Neural cell (in vitro differentiated cells): ENCODE results near the gene PLEKHA5. TPM values are rescaled to one million over a fixed set of nuclear protein-coding genes. Genes with fewer than 3 reads are reported as not detected.

Experiments used
- H2AFZ ChIP-seq: fragments of 200-600, 300-800 bp; sonication (generic), shearing (Covaris generic); 2 replicates; pipeline ENCODE4 v1.6.0; 2014; ENCODE audit warnings: low read depth, mild to moderate bottlenecking, antibody characterized with exemption, low read length, moderate library complexity
- H3F3A ChIP-seq: fragments of 200-600 bp; shearing (Covaris generic); 2 replicates; pipeline ENCODE4 v1.6.1; 2016; ENCODE audit warnings: mild to moderate bottlenecking, moderate library complexity, mixed read lengths, antibody characterized with exemption, low read length; ENCODE audit not compliant: insufficient read depth, poor library complexity, severe bottlenecking
- H3K27ac ChIP-seq: fragments of 200-600, 300-800 bp; sonication (generic), shearing (Covaris generic); 2 replicates; pipeline ENCODE4 v1.5.1; 2014; ENCODE audit warnings: mild to moderate bottlenecking, low read length, moderate library complexity
- H3K27me3 ChIP-seq: fragments of 300-800, 200-600 bp; sonication (generic), shearing (Covaris generic); 2 replicates; pipeline ENCODE4 v1.6.0; 2014; ENCODE audit warnings: mild to moderate bottlenecking, low read depth, low read length, moderate library complexity; ENCODE audit not compliant: insufficient read depth
- H3K36me3 ChIP-seq: fragments of 300-800, 200-600 bp; sonication (generic), shearing (Covaris generic); 2 replicates; pipeline ENCODE4 v1.5.1; 2014; ENCODE audit warnings: mild to moderate bottlenecking, antibody characterized with exemption, low read length, moderate library complexity; ENCODE audit not compliant: insufficient read depth
- H3K4me2 ChIP-seq: fragments of 300-800, 200-600 bp; sonication (generic), shearing (Covaris generic); 2 replicates; pipeline ENCODE4 v1.6.0; 2014; ENCODE audit warnings: mild to moderate bottlenecking, low read length
- H3K4me3 ChIP-seq: fragments of 300-800, 200-600 bp; sonication (generic), shearing (Covaris generic); 2 replicates; pipeline ENCODE4 v1.5.1; 2014; ENCODE audit warnings: mild to moderate bottlenecking, low read length, moderate library complexity
- H3K79me2 ChIP-seq: fragments of 200-600 bp; shearing (Covaris generic); replicated peaks from 2 replicates; pipeline ENCODE4 v1.6.0; 2014; ENCODE audit warnings: mild to moderate bottlenecking, low read length, moderate library complexity; ENCODE audit not compliant: insufficient read depth
- H3K9ac ChIP-seq: fragments of 300-800, 200-600 bp; sonication (generic), shearing (Covaris generic); 2 replicates; pipeline ENCODE4 v1.6.1; 2016; ENCODE audit warnings: mild to moderate bottlenecking, low read length, mixed read lengths
- H3K9me2 ChIP-seq: fragments of 200-600 bp; shearing (Covaris generic); 2 replicates; pipeline ENCODE4 v1.6.1; 2016; ENCODE audit warnings: mild to moderate bottlenecking, low read length, mixed read lengths; ENCODE audit not compliant: insufficient read depth
- H3K9me3 ChIP-seq: fragments of 200-600, 300-800 bp; sonication (generic), shearing (Covaris generic); 2 replicates; pipeline ENCODE4 v1.6.1; 2016; ENCODE audit warnings: mild to moderate bottlenecking, mixed run types, low read length, moderate library complexity, mixed read lengths
- H4K20me1 ChIP-seq: fragments of 200-600 bp; shearing (Covaris generic); 2 replicates; pipeline ENCODE4 v1.6.1; 2016; ENCODE audit warnings: mild to moderate bottlenecking, mixed run types; ENCODE audit not compliant: insufficient read depth
- EP300 ChIP-seq: fragments of 450-650 bp; conservative IDR thresholded peaks from 2 replicates; pipeline ENCODE4 v1.6.1; 2014; ENCODE audit warnings: antibody characterized with exemption, mild to moderate bottlenecking, moderate library complexity; ENCODE audit not compliant: poor library complexity, severe bottlenecking
- EZH2 ChIP-seq: fragments of 200-600, 300-800 bp; shearing (Covaris generic), sonication (generic); IDR thresholded peaks from 2 replicates; pipeline ENCODE4 v1.6.1; 2014; ENCODE audit warnings: antibody characterized with exemption, low read length, borderline replicate concordance, mild to moderate bottlenecking; ENCODE audit not compliant: insufficient read depth, poor library complexity, severe bottlenecking
- MXI1 ChIP-seq: fragments of 450-650 bp; conservative IDR thresholded peaks from 2 replicates; pipeline ENCODE4 v1.6.1; 2014; ENCODE audit warnings: antibody characterized with exemption, mild to moderate bottlenecking; ENCODE audit not compliant: poor library complexity, severe bottlenecking
- POLR2AphosphoS5 ChIP-seq: IDR thresholded peaks from 2 replicates; pipeline ENCODE4 v1.6.1; 2012
- RAD21 ChIP-seq: fragments of 450-650 bp; conservative IDR thresholded peaks from 2 replicates; pipeline ENCODE4 v1.6.1; 2014; ENCODE audit warnings: antibody characterized with exemption, mild to moderate bottlenecking, moderate library complexity
- SMC3 ChIP-seq: fragments of 450-650 bp; conservative IDR thresholded peaks from 2 replicates; pipeline ENCODE4 v1.6.1; 2014; ENCODE audit warnings: antibody characterized with exemption, mild to moderate bottlenecking, moderate library complexity; ENCODE audit not compliant: poor library complexity
- TAF1 ChIP-seq: IDR thresholded peaks from 2 replicates; pipeline ENCODE4 v1.6.1; 2012; ENCODE audit warnings: low read depth
- polyA plus RNA-seq: library from polyadenylated mRNA; depleted of rRNA; stranded (reverse); fragments of >200 nt; gene quantifications from 2 replicates; pipeline ENCODE4 v1.2.3, GENCODE V29; 2014
- TF ChIP-seq, protein P1 (sequence below): IDR thresholded peaks from 2 replicates; pipeline ENCODE4 v1.6.1; 2012; ENCODE audit warnings: borderline replicate concordance
- TF ChIP-seq, protein P2 (sequence below): fragments of 450-650 bp; IDR thresholded peaks from 2 replicates; pipeline ENCODE4 v1.5.1; 2014; ENCODE audit warnings: antibody characterized with exemption, mild to moderate bottlenecking, moderate library complexity; ENCODE audit not compliant: poor library complexity, severe bottlenecking

PLEKHA5 gene
- polyA plus RNA-seq, 1 donor from 2014 or later = 130 TPM

DNA sequence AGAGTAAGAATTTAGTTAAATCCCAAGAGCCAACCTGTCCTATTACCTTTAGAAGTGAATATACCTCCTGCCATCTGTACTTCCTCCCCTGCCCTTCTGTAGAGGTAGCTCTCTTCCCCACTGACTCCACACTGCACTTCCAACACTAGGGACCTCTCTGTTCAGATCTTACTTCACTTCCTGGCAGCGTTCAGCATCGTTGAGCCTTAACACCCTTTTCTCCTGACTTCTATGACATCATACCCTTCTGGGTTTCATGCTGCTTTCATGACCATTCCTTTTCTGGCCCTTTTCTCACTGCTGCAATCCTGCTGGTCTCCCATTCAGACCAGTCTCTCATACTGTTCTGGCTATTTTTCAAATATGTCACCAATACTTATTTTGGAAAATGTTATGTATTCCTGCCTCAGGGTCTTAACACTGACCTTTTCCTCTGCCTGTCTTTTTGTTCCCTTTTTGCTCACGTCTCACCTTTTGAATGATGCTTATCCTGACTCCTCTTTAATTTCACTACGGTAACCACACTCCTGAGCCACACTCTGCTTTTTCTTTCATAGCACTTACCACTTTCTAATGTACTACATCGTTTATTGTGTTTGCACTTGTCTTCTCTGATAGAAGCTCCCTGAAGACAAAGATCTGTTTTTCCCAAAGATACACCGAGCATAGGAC lies 67.6 kb downstream of the PLEKHA5 start:
- no peak overlapping the region for H3K27ac ChIP-seq
- H4K20me1 ChIP-seq = no peaks in the 10 kb centered on the region
- H3K4me3 ChIP-seq = no peak overlapping the region
- H3K79me2 ChIP-seq = peaks cover 37% of the 10 kb centered on the region
- no peaks in the 10 kb centered on the region for H3K36me3 ChIP-seq
- H3K27me3 ChIP-seq = no peaks in the 10 kb centered on the region
- TF ChIP-seq MXI1 (no peak), EP300 (no peak), SMC3 (no peak), POLR2AphosphoS5 (no peak)
- H3K9ac ChIP-seq = no peak overlapping the region
- H3K9me2 ChIP-seq = no peaks in the 10 kb centered on the region
- no peak overlapping the region for H3K4me2 ChIP-seq
- H3K9me3 ChIP-seq = no peaks in the 10 kb centered on the region
- H3F3A ChIP-seq = no peaks in the 10 kb centered on the region
- no peak overlapping the region for H2AFZ ChIP-seq

DNA sequence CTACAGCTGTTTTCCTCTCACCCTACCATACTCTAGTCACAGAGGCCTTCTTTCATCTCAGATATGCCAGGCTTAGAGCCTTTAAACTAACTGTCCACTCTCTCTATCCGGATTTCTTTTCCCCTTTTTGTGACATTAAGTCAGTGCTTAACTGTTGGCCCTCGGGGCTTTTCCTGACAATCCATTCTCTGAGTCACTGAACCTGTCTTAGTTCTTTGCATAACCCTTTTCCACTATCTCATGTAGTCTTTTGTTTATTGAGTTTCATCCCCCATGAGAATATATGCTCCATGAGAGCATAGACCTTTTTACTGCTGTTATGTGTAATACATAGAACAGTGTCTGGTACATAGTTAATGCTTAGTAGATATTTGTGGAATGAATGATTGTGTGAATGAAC lies 68.7 kb downstream of the PLEKHA5 start:
- Histone ChIP-seq H3K9ac (no peak overlapping the region), H3K36me3 (no peaks in the 10 kb centered on the region), H3K9me3 (no peaks in the 10 kb centered on the region), H4K20me1 (no peaks in the 10 kb centered on the region), H3K9me2 (no peaks in the 10 kb centered on the region), H2AFZ (no peak overlapping the region), H3K79me2 (peaks cover 32% of the 10 kb centered on the region), H3K27me3 (no peaks in the 10 kb centered on the region), H3K4me2 (no peak overlapping the region), H3K27ac (no peak overlapping the region), H3F3A (no peaks in the 10 kb centered on the region), H3K4me3 (no peak overlapping the region)
- TF ChIP-seq POLR2AphosphoS5 (no peak), EZH2 (no peak), TAF1 (no peak), EP300 (no peak), MXI1 (no peak), SMC3 (no peak), RAD21 (no peak)
- TF ChIP-seq, protein P1, sequence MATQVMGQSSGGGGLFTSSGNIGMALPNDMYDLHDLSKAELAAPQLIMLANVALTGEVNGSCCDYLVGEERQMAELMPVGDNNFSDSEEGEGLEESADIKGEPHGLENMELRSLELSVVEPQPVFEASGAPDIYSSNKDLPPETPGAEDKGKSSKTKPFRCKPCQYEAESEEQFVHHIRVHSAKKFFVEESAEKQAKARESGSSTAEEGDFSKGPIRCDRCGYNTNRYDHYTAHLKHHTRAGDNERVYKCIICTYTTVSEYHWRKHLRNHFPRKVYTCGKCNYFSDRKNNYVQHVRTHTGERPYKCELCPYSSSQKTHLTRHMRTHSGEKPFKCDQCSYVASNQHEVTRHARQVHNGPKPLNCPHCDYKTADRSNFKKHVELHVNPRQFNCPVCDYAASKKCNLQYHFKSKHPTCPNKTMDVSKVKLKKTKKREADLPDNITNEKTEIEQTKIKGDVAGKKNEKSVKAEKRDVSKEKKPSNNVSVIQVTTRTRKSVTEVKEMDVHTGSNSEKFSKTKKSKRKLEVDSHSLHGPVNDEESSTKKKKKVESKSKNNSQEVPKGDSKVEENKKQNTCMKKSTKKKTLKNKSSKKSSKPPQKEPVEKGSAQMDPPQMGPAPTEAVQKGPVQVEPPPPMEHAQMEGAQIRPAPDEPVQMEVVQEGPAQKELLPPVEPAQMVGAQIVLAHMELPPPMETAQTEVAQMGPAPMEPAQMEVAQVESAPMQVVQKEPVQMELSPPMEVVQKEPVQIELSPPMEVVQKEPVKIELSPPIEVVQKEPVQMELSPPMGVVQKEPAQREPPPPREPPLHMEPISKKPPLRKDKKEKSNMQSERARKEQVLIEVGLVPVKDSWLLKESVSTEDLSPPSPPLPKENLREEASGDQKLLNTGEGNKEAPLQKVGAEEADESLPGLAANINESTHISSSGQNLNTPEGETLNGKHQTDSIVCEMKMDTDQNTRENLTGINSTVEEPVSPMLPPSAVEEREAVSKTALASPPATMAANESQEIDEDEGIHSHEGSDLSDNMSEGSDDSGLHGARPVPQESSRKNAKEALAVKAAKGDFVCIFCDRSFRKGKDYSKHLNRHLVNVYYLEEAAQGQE = no peak
- TF ChIP-seq, protein P2, sequence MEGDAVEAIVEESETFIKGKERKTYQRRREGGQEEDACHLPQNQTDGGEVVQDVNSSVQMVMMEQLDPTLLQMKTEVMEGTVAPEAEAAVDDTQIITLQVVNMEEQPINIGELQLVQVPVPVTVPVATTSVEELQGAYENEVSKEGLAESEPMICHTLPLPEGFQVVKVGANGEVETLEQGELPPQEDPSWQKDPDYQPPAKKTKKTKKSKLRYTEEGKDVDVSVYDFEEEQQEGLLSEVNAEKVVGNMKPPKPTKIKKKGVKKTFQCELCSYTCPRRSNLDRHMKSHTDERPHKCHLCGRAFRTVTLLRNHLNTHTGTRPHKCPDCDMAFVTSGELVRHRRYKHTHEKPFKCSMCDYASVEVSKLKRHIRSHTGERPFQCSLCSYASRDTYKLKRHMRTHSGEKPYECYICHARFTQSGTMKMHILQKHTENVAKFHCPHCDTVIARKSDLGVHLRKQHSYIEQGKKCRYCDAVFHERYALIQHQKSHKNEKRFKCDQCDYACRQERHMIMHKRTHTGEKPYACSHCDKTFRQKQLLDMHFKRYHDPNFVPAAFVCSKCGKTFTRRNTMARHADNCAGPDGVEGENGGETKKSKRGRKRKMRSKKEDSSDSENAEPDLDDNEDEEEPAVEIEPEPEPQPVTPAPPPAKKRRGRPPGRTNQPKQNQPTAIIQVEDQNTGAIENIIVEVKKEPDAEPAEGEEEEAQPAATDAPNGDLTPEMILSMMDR = no peak

DNA sequence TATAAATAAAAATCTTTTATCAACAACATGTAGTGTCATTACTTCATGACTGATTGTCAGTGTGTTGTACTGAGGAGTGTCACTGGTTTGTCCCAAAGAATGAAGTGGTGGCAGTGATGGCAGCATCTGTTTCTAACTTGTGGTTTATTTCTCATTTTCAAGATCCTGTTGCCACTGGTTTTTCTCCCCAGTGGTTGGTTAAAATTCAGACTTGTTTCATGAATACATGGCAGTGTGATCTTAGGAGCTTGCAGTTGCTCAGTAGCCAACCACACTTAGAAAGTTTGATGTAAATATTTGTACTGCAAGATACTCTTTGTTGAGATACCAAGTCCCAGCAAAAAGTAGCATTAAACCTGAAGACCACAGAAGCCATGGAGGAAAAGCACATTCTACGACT lies 69.8 kb downstream of the PLEKHA5 start:
- no peak overlapping the region for H3K4me3 ChIP-seq
- H3K9ac ChIP-seq = no peak overlapping the region
- H3K9me3 ChIP-seq = no peaks in the 10 kb centered on the region
- peaks cover 37% of the 10 kb centered on the region for H3K79me2 ChIP-seq
- no peak overlapping the region for H3K27ac ChIP-seq
- H2AFZ ChIP-seq = no peak overlapping the region
- no peaks in the 10 kb centered on the region for H3K27me3 ChIP-seq
- no peak overlapping the region for H3K4me2 ChIP-seq
- no peaks in the 10 kb centered on the region for H4K20me1 ChIP-seq
- no peaks in the 10 kb centered on the region for H3F3A ChIP-seq
- H3K36me3 ChIP-seq = no peaks in the 10 kb centered on the region
- TF ChIP-seq POLR2AphosphoS5 = no peak
- H3K9me2 ChIP-seq = no peaks in the 10 kb centered on the region
